OCI-M2 (cell line): Measurements from ENCODE around the gene LMTK3.

ENCODE experiments used
- DNase-seq: peaks from one replicate; lab custom pipeline; 2025; ENCODE audit not compliant: unreplicated experiment; lab: John Stamatoyannopoulos, UW

Gene LMTK3, protein sequence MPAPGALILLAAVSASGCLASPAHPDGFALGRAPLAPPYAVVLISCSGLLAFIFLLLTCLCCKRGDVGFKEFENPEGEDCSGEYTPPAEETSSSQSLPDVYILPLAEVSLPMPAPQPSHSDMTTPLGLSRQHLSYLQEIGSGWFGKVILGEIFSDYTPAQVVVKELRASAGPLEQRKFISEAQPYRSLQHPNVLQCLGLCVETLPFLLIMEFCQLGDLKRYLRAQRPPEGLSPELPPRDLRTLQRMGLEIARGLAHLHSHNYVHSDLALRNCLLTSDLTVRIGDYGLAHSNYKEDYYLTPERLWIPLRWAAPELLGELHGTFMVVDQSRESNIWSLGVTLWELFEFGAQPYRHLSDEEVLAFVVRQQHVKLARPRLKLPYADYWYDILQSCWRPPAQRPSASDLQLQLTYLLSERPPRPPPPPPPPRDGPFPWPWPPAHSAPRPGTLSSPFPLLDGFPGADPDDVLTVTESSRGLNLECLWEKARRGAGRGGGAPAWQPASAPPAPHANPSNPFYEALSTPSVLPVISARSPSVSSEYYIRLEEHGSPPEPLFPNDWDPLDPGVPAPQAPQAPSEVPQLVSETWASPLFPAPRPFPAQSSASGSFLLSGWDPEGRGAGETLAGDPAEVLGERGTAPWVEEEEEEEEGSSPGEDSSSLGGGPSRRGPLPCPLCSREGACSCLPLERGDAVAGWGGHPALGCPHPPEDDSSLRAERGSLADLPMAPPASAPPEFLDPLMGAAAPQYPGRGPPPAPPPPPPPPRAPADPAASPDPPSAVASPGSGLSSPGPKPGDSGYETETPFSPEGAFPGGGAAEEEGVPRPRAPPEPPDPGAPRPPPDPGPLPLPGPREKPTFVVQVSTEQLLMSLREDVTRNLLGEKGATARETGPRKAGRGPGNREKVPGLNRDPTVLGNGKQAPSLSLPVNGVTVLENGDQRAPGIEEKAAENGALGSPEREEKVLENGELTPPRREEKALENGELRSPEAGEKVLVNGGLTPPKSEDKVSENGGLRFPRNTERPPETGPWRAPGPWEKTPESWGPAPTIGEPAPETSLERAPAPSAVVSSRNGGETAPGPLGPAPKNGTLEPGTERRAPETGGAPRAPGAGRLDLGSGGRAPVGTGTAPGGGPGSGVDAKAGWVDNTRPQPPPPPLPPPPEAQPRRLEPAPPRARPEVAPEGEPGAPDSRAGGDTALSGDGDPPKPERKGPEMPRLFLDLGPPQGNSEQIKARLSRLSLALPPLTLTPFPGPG (N-terminal part only)

DNA sequence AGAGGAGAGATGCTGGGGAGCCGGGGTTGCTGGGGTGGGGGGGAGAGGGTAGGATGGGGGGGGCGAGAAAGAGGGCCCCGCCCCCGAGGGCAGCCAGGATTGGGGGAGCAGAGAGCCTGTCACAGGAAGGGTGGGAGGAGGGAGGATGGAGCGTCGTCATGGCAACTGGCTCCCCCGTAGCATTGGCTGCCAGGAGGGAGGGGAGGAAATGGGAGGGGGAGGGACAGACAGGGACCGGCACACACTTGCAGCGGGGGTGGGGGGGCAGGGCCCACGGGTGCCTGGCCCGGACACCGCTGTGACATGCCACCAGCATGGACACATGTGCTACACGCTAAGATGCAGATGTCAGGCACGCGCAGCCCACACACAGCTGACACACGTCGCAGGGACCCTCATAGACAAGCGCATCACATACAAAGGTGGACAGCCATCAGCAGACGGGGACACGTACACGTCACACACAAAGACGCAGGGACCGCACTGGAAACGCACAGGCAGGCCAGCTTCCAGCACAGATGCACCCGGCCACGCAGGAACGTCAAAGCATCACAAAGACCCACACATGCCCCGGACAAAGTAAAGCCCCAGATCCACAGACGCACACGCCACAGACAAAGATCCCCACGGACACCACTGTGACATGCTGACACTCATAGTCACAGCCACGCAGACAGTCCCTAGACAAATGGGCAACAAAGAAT lies at the start of gene LMTK3:
TSS of gene LMTK3 (minus strand) at position 36 of the 704 bp plus-strand sequence. CDS start 259 bp downstream, outside the sequence.
- DNase-seq = no peak

DNA sequence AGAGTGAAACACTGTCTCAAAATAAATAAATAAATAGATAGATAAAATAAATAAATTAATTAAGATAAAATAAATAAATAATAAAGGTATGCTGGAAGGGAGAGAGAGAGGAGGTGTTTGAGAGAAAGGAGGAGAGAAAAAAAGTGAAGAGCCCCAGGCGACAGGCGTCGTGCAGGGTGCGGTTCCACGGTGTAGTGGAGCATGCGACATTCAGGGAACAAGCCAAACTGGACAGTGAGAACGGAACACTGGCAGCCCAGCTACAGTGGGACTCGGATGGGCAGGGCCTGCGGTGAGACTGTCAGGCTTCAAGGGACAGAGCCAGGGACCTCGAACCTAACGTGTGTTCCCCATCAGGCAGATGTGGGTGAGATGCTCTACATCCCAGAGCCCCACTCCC lies 49.8 kb upstream of the LMTK3 start:
- no peak for DNase-seq

DNA sequence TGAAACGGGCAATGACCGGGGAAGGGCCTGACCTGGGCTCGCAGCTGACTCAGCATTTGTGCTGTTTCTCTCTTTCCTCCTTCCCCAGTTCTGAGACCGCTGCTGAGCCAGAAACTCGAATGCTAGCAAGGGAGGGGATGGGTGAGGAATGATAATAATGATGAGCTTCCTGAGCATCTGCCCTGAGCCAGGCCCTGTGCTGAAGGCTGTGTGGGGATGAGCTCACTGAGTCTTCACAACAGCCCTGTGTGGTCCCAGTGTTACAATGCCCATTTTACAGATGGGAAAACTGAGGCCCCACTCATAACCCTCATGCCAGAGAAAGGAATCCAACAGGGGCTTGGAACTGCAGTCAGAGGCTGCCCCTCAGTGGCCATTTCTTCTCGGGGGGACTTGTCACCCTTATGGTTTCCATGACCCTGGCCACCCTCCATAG lies 48.5 kb upstream of the LMTK3 start:
- DNase-seq = no peak

DNA sequence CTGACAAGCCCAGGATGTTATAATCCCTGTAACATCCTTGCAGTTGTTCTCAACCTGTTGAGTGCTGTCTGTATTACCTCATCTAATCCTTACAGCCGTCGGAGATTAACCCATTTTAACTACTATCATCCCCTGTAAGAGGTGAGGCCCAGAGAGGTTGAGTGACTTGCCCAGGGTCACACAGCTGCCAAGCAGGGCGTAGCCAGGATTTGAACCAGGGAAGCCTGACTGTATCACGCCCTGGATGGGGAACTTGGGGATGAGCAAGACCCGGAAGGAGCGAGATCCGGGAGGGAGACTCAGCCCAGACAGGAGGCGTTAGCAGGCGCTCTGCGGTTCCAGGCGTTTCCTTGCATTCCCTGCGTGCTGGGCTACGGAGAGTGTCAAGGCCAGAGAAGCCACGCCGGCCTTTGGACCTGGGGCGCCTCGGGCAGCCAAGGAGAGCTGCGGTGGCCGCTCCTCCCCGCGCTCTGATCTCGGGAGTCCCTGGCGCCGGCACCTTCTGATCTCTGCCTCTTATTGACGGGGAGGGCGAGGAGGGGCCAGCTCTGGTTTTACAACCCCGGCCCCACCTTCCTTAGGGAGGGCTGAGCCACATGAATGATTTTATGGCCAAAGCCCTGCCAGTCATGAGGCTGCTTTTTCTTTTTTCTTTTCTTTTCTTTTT lies 46.5 kb upstream of the LMTK3 start:
- no peak for DNase-seq

DNA sequence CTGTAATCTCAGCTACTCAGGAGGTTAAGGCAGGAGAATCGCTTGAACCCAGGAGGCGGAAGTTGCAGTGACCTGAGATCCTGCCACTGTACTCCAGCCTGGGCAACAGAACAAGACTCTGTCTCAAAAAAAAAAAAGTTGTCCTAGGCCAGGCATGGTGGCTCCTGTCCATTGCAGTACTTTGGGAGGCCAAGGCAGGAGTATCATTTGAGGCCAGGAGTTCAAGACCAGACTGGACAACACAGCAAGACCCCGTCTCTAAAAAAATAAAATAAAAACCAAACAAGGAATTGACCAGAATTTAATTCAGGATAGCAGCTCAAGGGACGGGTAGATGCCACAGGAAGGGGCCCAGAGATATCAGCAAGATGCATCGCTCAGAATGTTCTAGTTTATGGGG lies 45.2 kb upstream of the LMTK3 start:
- no peak for DNase-seq

DNA sequence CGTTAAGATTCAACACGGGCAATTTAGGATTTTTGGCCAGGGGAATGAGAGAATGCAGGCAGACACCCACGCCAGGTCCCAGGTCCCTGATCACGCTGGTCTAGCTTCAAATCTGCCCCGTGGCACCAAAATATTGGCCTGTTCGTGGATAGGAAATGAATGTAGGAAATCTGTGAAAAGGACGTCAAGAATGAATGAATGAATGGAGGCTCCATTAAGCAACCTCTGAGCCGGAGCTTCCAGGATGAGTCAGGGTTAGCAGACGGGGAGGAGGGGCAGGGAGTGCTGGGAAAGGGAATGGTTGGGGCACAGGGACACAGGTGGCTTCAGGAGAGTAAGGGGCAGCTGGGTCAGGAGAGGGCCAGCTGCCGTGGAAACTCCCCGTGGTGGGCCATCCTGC lies 44.5 kb upstream of the LMTK3 start:
- DNase-seq = no peak

DNA sequence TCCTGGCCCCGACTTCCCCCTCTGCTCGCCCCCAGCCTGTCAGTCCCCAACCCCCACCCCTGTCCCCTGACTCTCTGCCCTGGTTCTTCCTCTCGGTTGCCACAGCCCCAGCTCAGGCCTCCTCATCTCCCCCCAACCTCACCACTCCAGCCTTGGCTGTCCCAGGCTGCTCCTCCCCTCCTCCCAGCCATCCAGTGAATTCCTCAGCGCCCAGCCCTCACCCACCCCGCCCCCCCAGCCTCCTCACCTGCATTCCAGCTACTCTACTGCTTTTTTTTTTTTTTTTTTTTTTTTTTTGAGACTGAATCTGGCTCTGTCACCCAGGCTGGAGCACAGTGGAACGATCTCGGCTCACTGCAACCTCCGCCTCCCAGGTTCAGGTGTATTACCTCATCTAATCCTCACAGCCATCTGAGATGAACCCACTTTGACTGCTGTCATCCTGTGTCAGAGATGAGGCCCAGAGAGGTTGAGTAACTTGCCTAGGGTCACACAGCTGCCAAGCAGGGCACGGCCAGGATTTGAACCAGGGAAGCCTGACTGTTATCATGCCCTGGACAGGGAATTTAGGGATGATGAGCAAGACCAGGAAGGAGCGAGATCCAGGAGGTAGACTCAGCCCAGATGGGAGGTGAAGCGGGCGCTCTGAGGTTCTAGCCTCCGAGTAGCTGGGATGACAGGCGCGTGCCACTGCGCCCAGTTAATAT lies 42.9 kb upstream of the LMTK3 start:
- no peak for DNase-seq

DNA sequence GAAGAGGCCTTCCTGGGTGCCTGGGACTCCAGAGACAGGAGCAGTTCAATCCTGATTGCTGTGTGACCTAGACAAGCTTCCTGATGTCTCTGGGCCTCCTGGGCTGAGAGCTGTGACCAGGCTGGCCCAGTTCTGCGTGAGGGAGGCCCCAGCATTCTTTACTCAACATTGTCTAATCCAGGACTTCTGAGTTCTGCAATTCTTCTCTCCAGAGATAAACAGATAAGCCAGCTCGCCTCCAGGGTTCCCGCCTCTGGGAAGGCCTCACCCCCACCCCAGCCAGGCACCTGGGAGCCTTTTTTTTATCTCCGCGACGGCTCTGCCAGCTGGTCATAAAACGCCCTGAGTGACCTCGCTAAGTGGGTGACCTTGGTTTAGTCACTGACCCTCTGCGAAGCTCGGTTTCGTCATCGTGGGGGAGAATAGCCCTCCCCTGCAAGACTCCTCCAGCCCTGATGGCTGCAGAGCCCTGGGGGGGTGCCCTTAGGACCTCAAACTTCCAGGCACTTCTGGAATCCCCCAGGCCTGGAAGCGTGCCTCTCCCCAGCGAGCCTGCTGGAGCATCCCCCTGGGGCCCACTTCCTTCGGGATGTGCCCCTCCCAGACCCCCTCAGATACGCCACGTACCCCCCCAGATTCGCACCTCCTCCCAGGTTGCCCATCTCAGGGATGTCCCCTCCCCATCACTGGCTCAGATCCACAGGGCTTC lies 42.2 kb upstream of the LMTK3 start:
- DNase-seq = no peak

DNA sequence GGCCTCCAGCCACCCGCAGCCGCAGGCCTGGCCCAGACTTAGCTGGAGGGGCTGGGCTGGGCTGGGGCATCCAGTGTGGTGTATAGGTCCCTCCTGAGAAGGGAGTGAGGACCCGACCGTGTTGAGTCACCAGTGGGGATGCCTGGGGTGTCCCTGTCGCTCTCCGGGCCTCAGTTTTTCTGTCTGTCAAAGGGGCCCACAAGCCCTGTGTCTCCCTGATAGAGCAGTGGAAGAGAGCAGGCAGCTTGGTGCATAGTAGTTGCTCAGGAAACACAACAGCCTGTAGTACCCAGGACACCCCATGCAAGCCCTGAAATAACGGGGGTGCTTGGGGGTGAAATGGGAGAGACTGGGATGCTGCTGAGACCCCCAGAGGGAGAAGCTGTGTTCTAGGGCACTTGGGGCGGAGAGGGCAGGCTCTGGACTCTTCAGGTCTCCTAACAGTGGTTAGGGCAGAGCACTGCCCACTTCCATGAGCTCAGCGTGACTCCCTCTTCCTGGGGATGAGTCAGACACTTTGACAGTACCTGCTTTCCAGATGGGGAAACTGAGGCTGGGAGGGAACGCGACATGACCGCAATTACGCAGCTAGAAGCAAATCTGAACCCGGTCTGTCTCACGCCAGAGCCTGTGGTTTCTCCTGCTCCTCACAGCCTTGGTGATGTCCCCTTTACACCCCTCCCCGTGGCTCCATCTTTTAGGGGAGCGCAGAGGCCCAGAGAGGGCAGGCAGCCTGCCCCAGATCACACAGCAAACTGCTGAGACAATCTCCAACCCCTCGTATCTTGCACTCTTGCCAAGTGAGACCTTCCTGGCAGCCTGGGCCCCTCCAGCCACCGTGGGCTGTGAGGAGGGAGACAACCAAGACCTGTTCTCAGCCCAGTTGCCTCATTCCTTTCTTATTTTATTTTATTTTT lies 41.0 kb upstream of the LMTK3 start:
- no peak for DNase-seq

DNA sequence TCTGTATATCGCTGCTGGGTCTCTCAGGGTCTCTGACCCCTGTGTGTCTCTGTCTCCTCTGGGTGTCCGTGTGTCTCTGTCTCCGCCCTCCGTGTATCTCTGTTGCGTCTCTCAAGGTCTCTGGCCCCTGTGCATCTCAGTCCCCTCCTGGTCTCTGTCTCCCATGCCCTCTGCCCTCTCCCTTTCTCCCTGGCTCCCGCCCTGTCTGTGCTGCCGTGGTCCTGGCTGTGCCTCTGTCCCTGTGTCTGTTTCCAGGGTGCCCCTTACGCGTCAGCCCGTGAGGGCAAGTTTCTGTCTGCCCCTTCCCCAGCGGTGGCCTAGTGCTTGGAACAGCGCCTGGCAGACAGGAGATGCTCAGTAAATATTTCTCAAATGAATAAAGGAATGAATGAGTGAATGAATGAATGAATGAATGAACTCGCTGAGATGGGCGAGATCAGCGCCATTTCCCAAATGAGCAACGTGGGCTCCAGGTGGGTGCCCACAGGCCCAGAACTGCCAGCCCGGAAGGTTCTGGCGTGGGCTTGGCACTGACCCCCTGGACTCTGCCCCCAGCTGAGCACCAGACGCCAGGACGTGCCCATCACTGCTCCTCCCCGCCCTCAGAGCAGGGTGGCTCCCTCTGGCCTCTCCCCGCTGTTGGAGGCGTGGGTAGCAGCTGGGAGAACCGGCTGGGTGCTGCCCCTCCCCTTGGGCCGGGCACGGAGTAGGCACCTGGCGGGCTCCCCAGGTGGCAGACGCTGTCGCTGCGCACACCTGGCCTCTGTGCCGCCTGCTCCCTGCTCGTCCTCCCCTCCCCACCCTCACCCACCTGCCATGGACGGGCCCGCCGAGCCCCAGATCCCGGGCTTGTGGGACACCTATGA lies 40.0 kb upstream of the LMTK3 start, which contains the start of gene SULT2B1:
TSS of gene SULT2B1 (plus strand) at position 736 of the 866 bp plus-strand sequence. CDS start at position 817, 81 bp downstream.
- DNase-seq = no peak

DNA sequence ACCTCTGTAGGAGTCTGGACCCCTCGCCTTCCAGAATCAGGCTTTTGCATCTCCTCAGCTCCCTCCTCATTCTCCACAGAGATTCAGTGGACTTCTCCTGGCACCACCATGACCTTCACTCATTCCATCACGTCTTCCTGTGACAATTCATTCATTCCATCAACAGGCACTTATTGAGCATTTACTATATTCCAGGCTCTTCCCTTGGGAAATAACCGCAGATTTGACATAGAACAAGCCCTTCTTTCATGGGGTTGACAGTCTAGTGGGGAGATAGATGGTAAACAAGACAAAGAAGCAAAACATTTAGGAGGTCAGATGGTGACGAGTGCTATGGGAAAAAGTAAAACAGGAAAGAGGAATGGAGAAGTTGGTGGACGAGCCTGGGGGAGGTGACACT lies 37.7 kb upstream of the LMTK3 start:
- DNase-seq = no peak

DNA sequence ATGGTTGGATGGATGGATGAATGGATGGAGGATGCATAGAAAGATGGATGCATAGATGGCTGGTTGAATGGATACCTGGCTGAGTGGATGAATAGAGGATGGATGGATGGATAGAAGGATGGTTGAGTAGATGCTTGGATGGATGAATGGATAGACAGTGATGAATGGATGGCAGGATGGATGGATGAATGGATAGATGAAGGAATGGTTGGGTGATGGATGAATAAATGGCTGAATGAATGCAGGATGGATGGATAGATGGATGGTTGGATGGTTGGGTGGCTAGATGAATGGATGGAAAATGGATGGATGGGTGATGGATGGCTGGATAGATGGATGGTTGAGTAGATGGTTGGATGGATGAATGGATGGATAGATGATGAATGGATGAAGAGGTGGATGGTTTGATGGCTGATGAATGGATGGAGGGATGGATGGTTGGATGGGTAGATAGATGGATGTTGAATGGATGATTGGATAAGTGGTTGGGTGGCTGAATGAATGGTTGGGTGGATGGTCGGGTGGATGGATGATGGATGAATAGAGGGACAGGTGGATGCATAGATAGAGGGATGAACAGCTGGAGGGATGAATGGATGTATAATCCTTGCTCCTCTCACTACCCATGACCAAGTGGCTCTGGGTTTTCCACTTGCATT lies 36.7 kb upstream of the LMTK3 start:
- DNase-seq = no peak

DNA sequence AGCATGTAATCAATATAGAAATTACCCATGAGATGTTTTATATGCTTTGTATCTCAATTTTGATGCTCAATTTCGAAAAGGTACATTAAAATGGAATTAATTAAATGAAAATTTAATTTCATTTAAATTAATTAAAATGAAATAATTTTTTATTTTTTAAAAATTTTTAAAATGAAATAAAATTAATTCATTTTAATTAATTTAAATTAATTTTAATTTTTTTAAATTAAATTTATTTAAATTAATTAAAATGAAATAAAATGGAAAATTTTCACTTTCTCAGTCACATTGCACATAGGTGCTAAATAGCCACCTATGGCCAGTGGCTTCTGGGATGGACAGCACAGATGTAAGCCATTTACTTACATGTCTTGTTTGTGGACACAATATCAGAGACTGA lies 36.1 kb upstream of the LMTK3 start:
- DNase-seq = no peak

DNA sequence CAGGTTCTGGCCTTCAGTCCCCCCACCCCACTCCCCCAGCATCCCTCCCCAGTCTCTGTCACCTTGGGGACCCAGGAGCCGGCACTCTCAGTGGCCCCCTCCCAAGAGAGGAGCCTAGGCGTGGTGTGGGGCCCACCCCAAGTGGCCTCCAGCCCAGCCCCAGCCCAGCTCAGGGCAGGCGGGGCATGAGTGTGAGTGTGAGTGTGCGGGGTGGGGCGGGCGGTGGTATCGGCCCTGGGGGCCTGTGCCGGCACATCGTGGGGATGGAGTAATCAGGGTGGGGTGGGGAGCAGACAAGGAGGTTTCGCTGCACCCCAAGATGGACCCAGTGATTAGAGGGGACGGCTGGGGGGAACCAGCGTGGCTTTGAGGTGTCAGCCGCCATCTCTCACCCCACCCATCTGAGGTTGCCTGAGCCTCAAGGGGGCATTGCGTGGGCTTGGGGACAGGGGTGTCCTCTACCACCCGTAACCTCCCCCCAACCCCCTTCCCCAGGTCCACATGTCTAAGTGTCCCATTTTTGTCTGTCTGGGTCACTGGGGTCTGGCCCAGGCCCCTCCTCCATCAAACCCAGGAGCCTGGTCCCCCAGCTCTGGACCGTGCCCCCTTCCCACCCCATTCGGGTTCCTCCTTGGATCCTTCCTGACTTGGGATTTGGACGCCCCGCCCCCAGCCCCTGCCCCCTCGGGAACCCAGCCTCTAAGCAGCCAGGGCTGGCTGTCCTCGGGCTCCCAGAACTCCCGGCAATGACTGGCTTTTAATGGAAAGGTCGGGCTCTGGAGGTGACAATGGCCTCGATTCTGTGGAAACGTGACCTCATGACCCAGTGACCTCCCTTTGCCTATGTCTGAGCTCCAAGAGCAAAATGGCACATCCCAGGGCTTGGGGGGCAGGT lies 33.5 kb upstream of the LMTK3 start:
- DNase-seq = no peak

DNA sequence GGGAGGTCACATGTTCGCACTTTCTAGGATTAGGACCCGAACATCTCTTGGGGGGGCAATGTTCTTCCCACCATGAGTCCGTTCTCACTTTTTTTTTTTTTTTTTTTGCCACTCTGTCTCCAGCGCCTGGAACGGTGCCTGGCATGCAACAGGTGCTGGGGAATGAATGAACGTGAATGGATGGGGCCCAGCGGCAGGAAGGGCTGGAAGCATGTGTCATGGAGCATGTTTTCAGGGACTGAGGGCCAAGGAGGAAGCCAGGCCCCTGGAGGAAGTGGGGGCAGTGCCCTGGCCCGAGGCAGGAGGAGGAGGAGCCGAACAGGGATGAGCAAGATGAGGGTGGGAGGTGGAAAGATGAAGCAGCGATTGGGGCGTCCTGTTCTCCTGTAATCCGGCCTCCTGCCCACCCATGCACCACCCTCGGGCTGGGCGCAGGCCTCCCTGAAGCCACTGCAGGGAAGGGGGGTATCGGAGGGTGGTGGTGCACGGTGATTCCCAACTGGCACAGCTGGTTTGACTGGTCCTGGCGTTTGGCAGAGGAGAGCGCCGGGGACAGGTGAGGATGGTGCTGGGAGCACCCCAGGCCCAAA lies 31.6 kb upstream of the LMTK3 start:
- DNase-seq = no peak
